A673 (cell line): ENCODE measurements around the gene ORAI1.

Experiments
- EZH2 ChIP-seq: fragments of 200-600 bp; sonication (generic); IDR thresholded peaks from 2 replicates; pipeline ENCODE4 v1.6.1; 2017; ENCODE audit warnings: borderline replicate concordance, low read depth, mild to moderate bottlenecking, mixed read lengths, antibody characterized with exemption, low read length; ENCODE audit not compliant: poor library complexity, severe bottlenecking
- TF ChIP-seq, protein P1 (sequence below): fragments of 300-800, 200-600 bp; sonication (generic); conservative IDR thresholded peaks from 2 replicates; pipeline ENCODE4 v1.5.1; 2017; ENCODE audit warnings: low read depth, mild to moderate bottlenecking, antibody characterized with exemption, low read length, moderate library complexity, mixed read lengths

DNA sequence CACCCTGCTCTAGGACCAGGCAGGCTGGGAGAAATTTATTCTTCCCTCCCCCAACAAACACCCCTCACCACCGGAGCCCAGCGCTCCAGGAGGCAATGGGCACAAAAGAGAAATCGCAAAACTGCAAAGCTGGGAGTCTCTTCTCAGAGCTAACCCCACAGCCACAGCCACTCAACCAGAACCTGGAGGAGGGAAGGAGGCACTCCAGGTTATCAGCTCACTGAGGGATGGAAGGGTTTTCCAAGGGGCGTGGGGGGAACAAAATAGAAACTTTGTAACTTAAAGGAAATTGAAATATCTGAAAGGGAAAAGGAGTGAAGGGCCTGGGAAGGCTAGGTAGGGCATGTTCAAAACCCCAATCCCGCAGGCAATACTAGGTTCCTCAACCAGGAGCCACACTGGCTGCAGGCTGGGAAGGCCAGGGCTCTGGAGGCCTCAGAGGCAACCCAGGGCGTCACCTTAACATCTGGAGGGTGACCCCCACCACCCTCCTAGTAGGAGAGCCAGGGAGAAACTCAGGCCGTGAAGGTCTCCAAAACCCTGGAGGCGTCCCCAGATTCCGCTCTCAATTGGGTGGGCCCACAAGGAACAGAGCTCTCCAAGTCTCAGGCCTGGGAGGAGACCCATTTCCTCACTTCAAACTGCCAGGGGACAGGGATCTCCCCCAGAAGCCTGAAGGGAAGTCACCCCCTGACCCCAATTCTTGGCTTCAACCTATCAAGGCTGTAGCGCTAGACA is 48.7 kb upstream of the ORAI1 start:
- TF ChIP-seq, protein P1, sequence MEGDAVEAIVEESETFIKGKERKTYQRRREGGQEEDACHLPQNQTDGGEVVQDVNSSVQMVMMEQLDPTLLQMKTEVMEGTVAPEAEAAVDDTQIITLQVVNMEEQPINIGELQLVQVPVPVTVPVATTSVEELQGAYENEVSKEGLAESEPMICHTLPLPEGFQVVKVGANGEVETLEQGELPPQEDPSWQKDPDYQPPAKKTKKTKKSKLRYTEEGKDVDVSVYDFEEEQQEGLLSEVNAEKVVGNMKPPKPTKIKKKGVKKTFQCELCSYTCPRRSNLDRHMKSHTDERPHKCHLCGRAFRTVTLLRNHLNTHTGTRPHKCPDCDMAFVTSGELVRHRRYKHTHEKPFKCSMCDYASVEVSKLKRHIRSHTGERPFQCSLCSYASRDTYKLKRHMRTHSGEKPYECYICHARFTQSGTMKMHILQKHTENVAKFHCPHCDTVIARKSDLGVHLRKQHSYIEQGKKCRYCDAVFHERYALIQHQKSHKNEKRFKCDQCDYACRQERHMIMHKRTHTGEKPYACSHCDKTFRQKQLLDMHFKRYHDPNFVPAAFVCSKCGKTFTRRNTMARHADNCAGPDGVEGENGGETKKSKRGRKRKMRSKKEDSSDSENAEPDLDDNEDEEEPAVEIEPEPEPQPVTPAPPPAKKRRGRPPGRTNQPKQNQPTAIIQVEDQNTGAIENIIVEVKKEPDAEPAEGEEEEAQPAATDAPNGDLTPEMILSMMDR = no peak
- TF ChIP-seq EZH2 = no peak
